ENCODE results near the gene IFNW1.

GRCh38 chr9:21144603-21145002 lies 3.0 kb upstream of the IFNW1 start:
- TF ChIP-seq CTCF (IDR thresholded peaks at IDR 0.05) (no peak), REST (IDR thresholded peaks at IDR 0.05; ENCODE audit: insufficient read depth in 1 of 2, low read depth in 2 of 2, low read length in 1 of 2) (no peak), POLR2AphosphoS5 (IDR thresholded peaks at IDR 0.05; ENCODE audit: low read depth, low read length) (no peak)
